GM18951 (cell line): Measurements from ENCODE around the gene CENPU.
A peak's percentile ranks its signal among the peaks of the same experiment; 100 is the strongest.
"Not testable (repeated sequence)": the region's sequence is repeated elsewhere in the genome, so short reads cannot be mapped to it uniquely, and the experiment has no call there.

ENCODE experiments used
- POLR2A ChIP-seq: IDR thresholded peaks from 4 replicates; pipeline ENCODE4 v1.6.1; 2011; ENCODE audit warnings: mild to moderate bottlenecking; ENCODE audit not compliant: insufficient read length, insufficient read depth; ENCODE audit errors: extremely low read depth
- in situ Hi-C: fragments of 300-500 bp; cut with MboI; formaldehyde crosslinking; loops from one replicate; pipeline ENCODE4 v1.12.0; 2022; ENCODE audit warnings: low sequenced_read_pairs, mixed read lengths, inconsistent platforms; ENCODE audit not compliant: unreplicated experiment

Gene CENPU

GRCh38 chr4:184733654-184734524 lies at the start of gene CENPU:
Gene CENPU (minus strand): TSS chr4:184734096. CDS start chr4:184734062, 34 bp downstream.
- peak; percentile 83 for TF ChIP-seq POLR2A
- in situ Hi-C loops, result no loop called here

GRCh38 chr4:184782731-184783373 lies 49.0 kb upstream of the CENPU start:
- TF ChIP-seq POLR2A, result no peak
- in situ Hi-C loops, result no loop called here

- in situ Hi-C loops, result not testable (repeated sequence)
These were observed 45.3 kb upstream of the CENPU start for GRCh38 chr4:184779160-184779559.

- in situ Hi-C loops, result no loop called here
- no peak for TF ChIP-seq POLR2A
These were observed 44.4 kb upstream of the CENPU start for GRCh38 chr4:184778325-184778724.

GRCh38 chr4:184776821-184777220 lies 42.9 kb upstream of the CENPU start:
- in situ Hi-C loops, result no loop called here

GRCh38 chr4:184775854-184776555 lies 42.1 kb upstream of the CENPU start:
- no peak for TF ChIP-seq POLR2A
- in situ Hi-C loops, result no loop called here

More at GRCh38 chr4:184776821-184777220, 42.9 kb upstream of the CENPU start:
- TF ChIP-seq POLR2A, result no peak

- in situ Hi-C loops, result no loop called here
- TF ChIP-seq POLR2A, result no peak
These were observed 40.3 kb upstream of the CENPU start for GRCh38 chr4:184774152-184774551.

- in situ Hi-C loops, result no loop called here
- no peak for TF ChIP-seq POLR2A
These were observed 37.5 kb upstream of the CENPU start for GRCh38 chr4:184771416-184771815.

- no peak for TF ChIP-seq POLR2A
- in situ Hi-C loops, result no loop called here
These were observed 35.4 kb upstream of the CENPU start for GRCh38 chr4:184769141-184769765.

GRCh38 chr4:184768296-184768695 lies 34.4 kb upstream of the CENPU start:
- no peak for TF ChIP-seq POLR2A
- in situ Hi-C loops, result no loop called here

GRCh38 chr4:184766446-184766845 lies 32.5 kb upstream of the CENPU start:
- no peak for TF ChIP-seq POLR2A
- in situ Hi-C loops, result no loop called here

GRCh38 chr4:184765473-184766340 lies 31.8 kb upstream of the CENPU start:
- TF ChIP-seq POLR2A, result no peak
- in situ Hi-C loops, result no loop called here

GRCh38 chr4:184764601-184765000 lies 30.7 kb upstream of the CENPU start:
- in situ Hi-C loops, result no loop called here
- TF ChIP-seq POLR2A, result no peak
